ENCODE data around the gene EHBP1.

Gene EHBP1

GRCh38 chr2:63092857-63093256 is 387.3 kb downstream of the EHBP1 start:
- no peak for DNase-seq

DNA sequence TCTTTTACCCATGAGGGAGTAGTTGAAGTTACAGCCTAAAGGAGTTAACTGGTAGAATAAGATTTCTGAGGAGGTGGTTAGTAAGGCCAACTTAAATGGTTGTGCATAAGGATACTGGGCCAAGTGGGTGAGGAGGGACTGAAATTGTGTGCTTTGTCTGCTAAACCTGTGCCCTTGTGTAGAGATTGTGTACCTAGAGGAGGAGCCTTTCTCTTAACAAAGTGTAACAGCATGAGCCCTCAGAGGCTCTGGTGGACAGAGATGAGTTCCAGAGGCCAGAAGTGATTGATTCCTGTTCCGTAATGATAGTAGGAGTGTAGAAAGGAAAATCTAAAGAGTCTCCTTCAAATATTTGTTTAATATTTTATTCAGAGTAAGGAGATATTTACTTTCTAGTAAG is 388.0 kb downstream of the EHBP1 start:
- no peak for DNase-seq

Data from islet precursor cell (in vitro differentiated cells).